Dermis blood vessel endothelial cell (primary cell): ENCODE results near the gene RAB37. TPM values are rescaled to one million over a fixed set of nuclear protein-coding genes. Genes with fewer than 3 reads are reported as not detected.

ENCODE experiments used
- DNase-seq: peaks from one replicate; pipeline ENCODE4 v3.0.0; 2010
- total RNA-seq: library from RNA; depleted of rRNA; stranded (reverse); fragments of >200 nt; gene quantifications from 2 replicates; pipeline ENCODE4 v1.2.3, GENCODE V29; 2014

The RAB37 gene
- 0.17 and 0.37 TPM in 2 replicates for total RNA-seq

DNA sequence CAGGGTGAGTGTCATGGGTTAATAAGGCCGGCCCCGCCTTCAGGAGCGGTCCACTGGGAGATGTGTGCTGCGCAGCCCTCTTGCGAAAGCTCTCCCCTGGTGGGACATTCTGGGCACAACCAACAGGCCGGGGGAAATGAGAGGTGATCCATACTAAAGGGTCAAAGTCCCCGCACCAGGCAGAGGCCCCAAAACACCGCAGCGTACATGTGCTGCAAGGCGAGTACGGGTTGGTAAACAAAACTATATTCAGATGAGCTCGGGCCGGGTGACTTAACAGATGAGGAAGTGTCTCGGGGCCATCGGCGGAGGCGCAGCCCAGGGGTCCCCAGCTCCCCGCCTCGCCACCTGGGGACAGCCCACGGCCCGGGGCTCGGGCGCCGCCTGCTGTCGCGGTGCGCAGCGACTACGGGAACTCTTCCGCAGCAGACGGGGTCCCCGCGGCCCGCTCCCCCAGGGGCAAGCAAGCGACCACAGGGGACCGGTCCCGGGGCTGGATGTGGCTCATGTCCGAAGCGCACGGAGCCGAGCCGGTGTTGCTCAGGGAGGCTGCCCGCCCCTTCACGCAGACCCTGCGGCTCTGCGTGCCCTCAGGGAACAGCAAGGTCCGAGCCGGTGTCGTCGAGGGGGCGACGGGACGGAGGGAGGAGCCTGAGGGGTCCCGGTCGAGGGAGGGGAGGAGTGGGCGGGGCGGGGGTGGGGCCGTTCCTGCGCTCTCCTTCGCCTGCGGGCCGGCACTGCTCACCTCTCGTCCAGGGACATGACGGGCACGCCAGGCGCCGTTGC lies at the start of gene RAB37:
TSS of gene RAB37 (plus strand) at position 744 of the 786 bp plus-strand sequence. CDS start at position 761, 17 bp downstream.
- no peak for DNase-seq

GRCh38 chr17:74687886-74688285 lies 49.2 kb upstream of the RAB37 start:
- DNase-seq, result no peak

- DNase-seq, result no peak
Measured at GRCh38 chr17:74690409-74690825, 46.6 kb upstream of the RAB37 start.

DNA sequence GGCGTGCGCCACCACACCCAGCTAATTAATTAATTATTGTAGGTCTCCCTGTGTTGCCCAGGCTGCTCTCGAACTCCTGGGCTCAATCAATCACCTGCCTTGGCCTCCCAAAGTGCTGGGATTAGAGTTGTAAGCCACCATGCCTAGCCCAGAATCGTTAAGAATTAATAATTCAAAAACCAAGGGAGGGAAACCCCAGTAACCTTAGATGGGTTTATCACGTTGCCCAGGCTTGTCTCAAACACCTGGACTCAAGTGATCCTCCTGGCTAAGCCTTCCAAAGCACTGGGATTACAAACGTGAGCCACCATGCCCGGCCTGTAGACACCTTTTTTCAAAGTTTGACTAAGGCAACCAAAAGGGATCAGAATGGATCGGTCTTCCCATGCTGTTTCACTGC lies 45.9 kb upstream of the RAB37 start:
- no peak for DNase-seq

GRCh38 chr17:74694081-74694480 lies 43.0 kb upstream of the RAB37 start:
- DNase-seq, result no peak

DNA sequence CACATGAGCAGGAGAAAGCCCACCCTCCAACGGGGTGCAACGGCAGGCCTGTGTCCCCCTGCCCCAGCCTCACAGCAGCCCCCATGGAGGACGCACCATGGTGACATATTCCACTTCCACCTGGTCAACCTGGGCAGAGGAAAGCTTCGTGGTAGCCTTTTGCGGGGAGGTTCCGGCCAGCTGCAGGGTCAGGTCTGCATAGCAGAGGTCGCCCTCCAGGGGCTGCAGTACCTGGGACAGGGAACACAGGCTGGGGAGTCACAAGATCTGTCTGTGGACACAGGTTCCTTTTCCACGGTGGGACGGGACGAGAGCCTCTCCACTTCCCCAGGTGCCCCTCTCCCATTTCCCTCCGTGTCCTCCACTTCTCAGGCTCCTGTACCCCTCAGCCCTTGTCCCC lies 41.4 kb upstream of the RAB37 start:
- no peak for DNase-seq

GRCh38 chr17:74697515-74697914 lies 39.5 kb upstream of the RAB37 start:
- DNase-seq, result no peak

DNA sequence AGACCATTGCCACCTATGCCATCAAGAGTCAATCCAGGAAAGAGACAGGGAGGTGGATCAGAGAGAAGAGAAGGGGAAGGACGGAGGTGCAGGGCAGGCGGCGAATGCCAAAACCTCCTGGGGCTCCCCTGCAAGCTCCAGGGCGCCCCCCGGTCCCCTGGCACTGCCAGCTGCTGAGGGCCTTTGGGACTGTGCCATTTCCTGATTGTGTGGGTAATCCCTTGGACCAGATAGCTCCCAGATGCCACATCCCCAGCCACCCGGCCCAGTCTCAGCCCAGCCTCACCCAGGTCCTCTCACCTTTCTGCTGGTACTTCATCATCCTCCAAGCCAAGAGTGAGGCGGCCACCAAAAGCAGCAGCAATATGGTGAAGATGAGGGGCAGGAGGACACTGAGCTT lies 39.0 kb upstream of the RAB37 start:
- no peak for DNase-seq

DNA sequence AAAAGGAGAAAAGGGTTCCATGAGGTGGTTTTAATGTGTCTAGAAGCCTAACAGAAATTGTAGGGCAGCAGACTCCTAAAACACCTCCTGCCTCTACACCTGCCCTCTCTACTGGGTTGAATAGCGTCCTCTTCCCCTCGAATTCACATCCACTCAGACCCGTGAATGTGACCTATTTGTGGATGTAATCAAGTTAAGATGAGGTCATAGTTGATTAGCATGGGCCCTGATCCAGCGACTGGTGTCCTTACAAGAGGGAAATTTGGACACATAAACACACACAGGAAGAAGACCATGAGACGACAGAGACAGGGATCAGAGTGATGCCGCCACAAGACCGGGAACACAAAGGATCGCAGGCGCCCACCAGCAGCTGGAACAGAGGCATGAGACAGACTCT lies 37.8 kb upstream of the RAB37 start:
- DNase-seq, result no peak

GRCh38 chr17:74702116-74702871 lies 34.8 kb upstream of the RAB37 start:
- no peak for DNase-seq

GRCh38 chr17:74703311-74703710 lies 33.7 kb upstream of the RAB37 start:
- DNase-seq, result no peak

GRCh38 chr17:74704544-74704943 lies 32.5 kb upstream of the RAB37 start:
- DNase-seq, result no peak

DNA sequence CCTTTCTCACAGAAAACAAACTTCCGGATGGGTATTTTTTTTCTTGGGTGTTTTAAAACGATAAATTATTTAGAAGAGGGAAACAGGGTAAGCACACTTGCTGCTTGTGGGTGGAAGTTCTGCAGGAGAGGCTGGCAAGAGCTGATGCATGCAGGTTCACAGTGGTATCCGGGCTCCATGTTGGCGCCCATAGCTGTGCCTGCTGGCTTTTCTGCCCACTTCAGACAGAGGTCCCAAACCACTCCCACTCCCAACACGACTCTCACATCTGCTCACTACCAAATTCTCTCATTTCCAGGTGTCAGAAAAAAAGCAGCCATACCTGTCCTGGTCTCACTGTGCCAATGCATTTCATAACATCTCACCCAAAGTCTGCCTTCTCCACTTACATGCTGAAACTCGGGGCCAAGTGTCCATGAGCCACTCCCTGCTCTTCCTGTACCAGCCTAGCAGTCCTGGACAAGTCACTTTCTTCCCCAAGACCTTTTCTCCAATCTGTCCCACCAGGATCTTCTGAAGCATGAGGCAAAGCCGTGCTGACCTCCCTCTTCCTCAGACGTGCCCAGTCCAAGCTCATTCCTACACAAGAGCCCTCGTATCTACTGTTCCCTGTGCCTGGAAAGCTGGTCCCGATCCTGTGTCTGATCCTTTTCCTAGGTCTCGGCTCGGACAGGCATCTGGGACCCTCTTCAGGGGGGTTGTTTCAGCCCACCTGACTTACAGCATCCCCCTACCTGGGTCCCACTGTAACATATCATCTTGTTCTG lies 25.8 kb upstream of the RAB37 start:
- DNase-seq, result no peak

DNA sequence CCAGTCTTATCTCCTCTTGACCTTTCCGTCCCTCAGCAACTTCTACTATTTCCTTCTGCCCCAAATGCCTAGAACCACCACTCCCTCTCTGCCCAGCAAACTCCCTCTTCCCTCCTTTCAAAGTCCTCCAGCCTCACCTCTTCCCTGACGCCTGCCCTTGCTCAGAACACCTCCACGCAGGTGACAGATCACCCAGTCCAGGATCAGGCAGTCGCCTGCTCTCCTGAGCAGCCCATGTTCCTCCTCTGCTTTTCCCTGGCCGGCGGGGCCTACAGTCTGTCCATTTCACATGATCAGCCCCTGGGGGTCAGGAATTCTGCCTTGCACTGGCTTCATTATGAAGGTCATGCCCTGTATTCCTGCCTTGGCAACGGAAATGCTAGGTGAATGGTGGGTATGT lies 24.8 kb upstream of the RAB37 start:
- no peak for DNase-seq

DNA sequence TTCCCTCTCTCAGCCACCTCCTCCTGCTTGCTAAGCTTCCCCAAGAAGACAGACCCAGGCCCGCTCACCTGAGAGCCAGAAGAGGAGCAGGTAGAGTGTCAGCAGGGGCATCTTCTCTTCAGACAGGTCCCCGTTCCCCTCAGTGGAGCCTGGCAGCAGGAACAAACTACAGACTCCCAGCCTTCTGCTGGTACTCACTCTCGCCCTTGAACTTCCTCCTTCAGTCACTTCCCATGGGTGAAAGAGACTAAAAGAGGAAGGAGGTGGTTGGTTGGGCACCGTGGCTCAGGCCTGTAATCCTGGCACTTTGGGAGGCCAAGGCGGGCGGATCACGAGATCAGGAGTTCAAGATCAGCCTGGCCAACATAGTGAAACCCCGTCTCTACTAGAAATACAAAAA lies 24.3 kb upstream of the RAB37 start, which contains the start of gene CD300LF:
TSS of gene CD300LF (minus strand) at position 168 of the 400 bp plus-strand sequence. CDS start at position 111, 57 bp downstream.
- no peak for DNase-seq

GRCh38 chr17:74713171-74713755 lies 23.8 kb upstream of the RAB37 start:
- DNase-seq, result no peak

GRCh38 chr17:74715144-74715543 lies 21.9 kb upstream of the RAB37 start:
- DNase-seq, result no peak

DNA sequence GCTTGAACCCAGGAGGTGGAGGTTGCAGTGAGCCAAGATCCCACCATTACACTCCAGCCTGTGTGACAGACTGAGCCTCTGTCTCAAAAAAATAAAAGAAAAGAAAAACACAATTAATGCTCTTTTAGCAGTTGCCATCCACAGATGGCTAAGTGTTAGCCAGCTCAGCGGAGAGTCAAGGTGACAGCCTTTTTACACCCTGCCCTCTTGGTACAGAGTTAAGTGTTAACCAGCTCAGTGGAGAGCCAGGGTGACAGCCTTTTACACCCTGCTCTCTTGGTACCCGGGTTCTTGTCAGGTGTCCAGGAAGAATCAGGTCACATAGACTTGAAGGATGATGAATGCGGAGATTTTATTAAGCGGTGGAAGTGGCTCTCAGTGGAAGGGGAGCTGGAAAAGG lies 16.6 kb upstream of the RAB37 start:
- no peak for DNase-seq

DNA sequence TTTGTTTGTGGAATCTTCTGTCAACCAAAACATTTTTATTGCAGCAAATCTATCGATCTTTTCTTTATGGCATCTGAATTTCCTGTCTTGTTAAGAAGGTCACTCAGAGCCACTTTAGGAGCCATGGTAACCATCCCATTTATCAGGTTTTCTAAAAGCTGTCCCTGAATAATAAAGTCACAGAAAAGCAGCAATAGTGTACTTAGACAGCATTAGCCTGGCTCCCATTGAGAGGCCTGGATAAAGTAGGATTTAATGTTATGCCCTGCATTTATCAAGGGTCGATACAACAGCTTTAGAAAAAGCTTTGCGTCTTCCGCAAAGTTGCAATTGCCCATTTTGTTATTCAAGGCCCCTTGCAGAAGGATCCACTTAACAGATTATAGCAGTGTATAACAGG lies 14.3 kb upstream of the RAB37 start:
- DNase-seq, result no peak

DNA sequence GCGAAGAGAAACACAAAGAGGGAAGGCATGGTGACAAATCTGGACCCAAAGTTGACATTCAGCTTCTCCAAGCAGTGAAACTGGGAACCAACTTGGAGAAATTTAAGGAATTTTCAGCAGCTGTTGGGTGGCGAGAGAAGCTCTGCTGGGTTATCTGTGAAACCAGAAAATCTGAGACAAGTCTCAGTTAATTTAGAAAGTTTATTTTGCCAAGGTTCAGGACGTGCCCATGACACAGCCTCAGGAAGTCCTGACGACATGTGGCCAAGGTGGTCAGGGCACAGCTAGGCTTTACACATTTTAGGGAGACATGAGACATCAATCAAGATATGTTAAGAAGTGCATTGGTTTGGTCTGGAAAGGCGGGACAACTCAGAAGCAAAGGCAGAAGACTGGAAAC lies 13.2 kb upstream of the RAB37 start:
- no peak for DNase-seq

- DNase-seq, result no peak
Measured at GRCh38 chr17:74725111-74725510, 11.9 kb upstream of the RAB37 start.

DNA sequence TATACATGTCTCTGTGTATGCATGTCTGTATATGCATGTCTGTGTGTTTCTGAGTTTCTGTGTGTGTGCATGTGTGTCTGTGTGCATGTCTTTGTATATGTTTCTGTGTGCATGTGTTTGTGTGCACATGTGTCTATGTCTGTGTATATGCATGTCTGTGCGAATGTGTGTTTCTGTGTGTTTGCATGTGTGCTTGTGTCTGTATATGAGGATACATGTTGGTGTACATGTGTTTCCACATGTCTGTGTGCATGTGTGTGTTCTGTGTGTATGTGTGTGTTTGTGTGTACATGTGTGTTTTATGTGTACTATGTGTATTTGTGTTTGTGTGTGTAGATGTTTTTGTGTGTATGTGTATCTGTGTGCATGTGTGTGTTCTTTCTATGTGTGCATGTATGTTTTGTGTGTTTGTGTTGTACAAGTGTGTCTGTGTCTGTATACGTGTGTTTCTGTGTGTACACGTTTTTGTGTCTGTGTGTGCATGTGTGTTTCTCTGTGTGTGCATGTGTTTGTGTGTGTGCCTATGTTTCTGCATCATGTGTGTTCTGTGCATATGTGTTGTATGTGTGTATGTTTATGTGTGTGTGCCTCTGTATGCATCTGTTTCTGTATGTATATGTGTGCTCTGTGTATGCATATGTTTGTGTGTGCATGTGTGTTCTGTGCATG lies 8.9 kb upstream of the RAB37 start:
- DNase-seq, result no peak
